GM23338 (cell line): ENCODE data around the gene FLOT2. TPM values are rescaled to one million over a fixed set of nuclear protein-coding genes. Genes with fewer than 3 reads are reported as not detected.

Experiments used
- ATAC-seq: fragments of 200-7000 bp; cut with Tn5 transposase; 3 replicates; pipeline ENCODE4 v1.9.1; 2020
- DNase-seq: peaks from one replicate; pipeline ENCODE4 v3.0.0-alpha.2; 2015; ENCODE audit warnings: low spot score
- H2AFZ ChIP-seq: fragments of 200-600 bp; sonication (generic); 2 replicates; pipeline ENCODE4 v1.8.0; 2016; ENCODE audit warnings: antibody characterized with exemption, mild to moderate bottlenecking, moderate library complexity
- H3F3A ChIP-seq: fragments of 200-600 bp; sonication (generic); replicated peaks from 2 replicates; pipeline ENCODE4 v1.8.0; 2017; ENCODE audit warnings: antibody characterized with exemption, mixed run types, low read depth
- H3K27ac ChIP-seq: fragments of 200-600 bp; sonication (generic); 2 replicates; pipeline ENCODE4 v1.6.1; 2016; ENCODE audit warnings: low read depth
- H3K27me3 ChIP-seq: fragments of 200-600 bp; sonication (generic); 2 replicates; pipeline ENCODE4 v1.8.0; 2016; ENCODE audit warnings: mild to moderate bottlenecking, mixed run types, moderate library complexity; ENCODE audit not compliant: insufficient read depth
- H3K36me3 ChIP-seq: fragments of 200-600 bp; sonication (generic); 2 replicates; pipeline ENCODE4 v1.8.0; 2016; ENCODE audit warnings: mild to moderate bottlenecking; ENCODE audit not compliant: insufficient read depth
- H3K4me1 ChIP-seq: fragments of 200-600 bp; sonication (generic); 2 replicates; pipeline ENCODE4 v1.8.0; 2016; ENCODE audit warnings: mild to moderate bottlenecking, moderate library complexity; ENCODE audit not compliant: insufficient read depth
- H3K4me2 ChIP-seq: fragments of 200-600 bp; sonication (generic); 2 replicates; pipeline ENCODE4 v1.7.1; 2017; ENCODE audit warnings: mixed run types
- H3K4me3 ChIP-seq: fragments of 200-600 bp; sonication (generic); 2 replicates; pipeline ENCODE4 v1.6.1; 2016; ENCODE audit warnings: mixed run types
- H3K79me2 ChIP-seq: fragments of 200-600 bp; sonication (generic); replicated peaks from 2 replicates; pipeline ENCODE4 v1.8.0; 2017; ENCODE audit warnings: mild to moderate bottlenecking; ENCODE audit not compliant: insufficient read depth
- H3K9me2 ChIP-seq: fragments of 200-600 bp; sonication (generic); 2 replicates; pipeline ENCODE4 v1.8.0; 2017; ENCODE audit not compliant: insufficient read depth
- H4K20me1 ChIP-seq: fragments of 200-600 bp; sonication (generic); replicated peaks from 2 replicates; pipeline ENCODE4 v1.8.0; 2017; ENCODE audit warnings: mild to moderate bottlenecking; ENCODE audit not compliant: insufficient read depth
- H3K27ac Mint-ChIP-seq: 2 replicates; pipeline ENCODE4 v1.8.0; 2020; ENCODE audit warnings: inconsistent platforms, mild to moderate bottlenecking, moderate library complexity, mixed read lengths
- H3K27me3 Mint-ChIP-seq: 3 replicates; pipeline ENCODE4 v1.8.0; 2022; ENCODE audit warnings: low read depth, mild to moderate bottlenecking, moderate library complexity, mixed read lengths, inconsistent platforms; ENCODE audit not compliant: insufficient read depth, poor library complexity
- H3K36me3 Mint-ChIP-seq: 3 replicates; pipeline ENCODE4 v1.8.0; 2021; ENCODE audit warnings: low read depth, mild to moderate bottlenecking, inconsistent platforms, moderate library complexity, mixed read lengths
- H3K4me1 Mint-ChIP-seq: 3 replicates; pipeline ENCODE4 v1.8.0; 2020; ENCODE audit warnings: mild to moderate bottlenecking, inconsistent platforms, mixed read lengths
- H3K4me3 Mint-ChIP-seq: 3 replicates; pipeline ENCODE4 v1.8.0; 2021; ENCODE audit warnings: moderate library complexity, mild to moderate bottlenecking, inconsistent platforms, mixed read lengths
- H3K9me3 Mint-ChIP-seq: 3 replicates; pipeline ENCODE4 v1.8.0; 2020; ENCODE audit warnings: moderate library complexity, mild to moderate bottlenecking, inconsistent platforms, mixed read lengths
- CREB1 ChIP-seq: fragments of 250-450 bp; sonication (Bioruptor Pico); IDR thresholded peaks from 2 replicates; pipeline ENCODE4 v1.5.0; 2020; ENCODE audit warnings: low read depth, mild to moderate bottlenecking, moderate library complexity
- EZH2 ChIP-seq: fragments of 200-600 bp; sonication (generic); IDR thresholded peaks from one replicate; pipeline ENCODE4 v1.8.0; 2017; ENCODE audit warnings: antibody characterized with exemption, mild to moderate bottlenecking, low read depth; ENCODE audit not compliant: unreplicated experiment
- EZH2phosphoT487 ChIP-seq: fragments of 200-600 bp; sonication (generic); IDR thresholded peaks from one replicate; pipeline ENCODE4 v1.8.1; 2018; ENCODE audit warnings: antibody characterized with exemption; ENCODE audit not compliant: unreplicated experiment
- JUNB ChIP-seq: IDR thresholded peaks from one replicate; pipeline ENCODE4 v1.6.1; 2016; ENCODE audit warnings: antibody characterized with exemption; ENCODE audit not compliant: unreplicated experiment
- NANOG ChIP-seq: IDR thresholded peaks from 2 replicates; pipeline ENCODE4 v1.6.1; 2016; ENCODE audit warnings: antibody characterized with exemption, borderline replicate concordance
- POLR2AphosphoS5 ChIP-seq: IDR thresholded peaks from 2 replicates; pipeline ENCODE4 v1.6.1; 2016; ENCODE audit warnings: antibody characterized with exemption, low read depth
- STAT1 ChIP-seq: IDR thresholded peaks from one replicate; pipeline ENCODE4 v1.6.1; 2016; ENCODE audit warnings: antibody characterized with exemption; ENCODE audit not compliant: unreplicated experiment
- ZNF114 ChIP-seq: fragments of 250-450 bp; sonication (Bioruptor Pico); IDR thresholded peaks from 2 replicates; pipeline ENCODE4 v1.5.0; 2020; ENCODE audit warnings: mild to moderate bottlenecking, moderate library complexity
- ZNF331 ChIP-seq: fragments of 250-450 bp; sonication (Bioruptor Pico); IDR thresholded peaks from 2 replicates; pipeline ENCODE4 v1.5.0; 2020; ENCODE audit warnings: low read depth, mild to moderate bottlenecking, moderate library complexity
- ZNF462 ChIP-seq: fragments of 250-450 bp; sonication (Bioruptor Pico); IDR thresholded peaks from 2 replicates; pipeline ENCODE4 v1.5.0; 2020; ENCODE audit warnings: mild to moderate bottlenecking, moderate library complexity
- polyA plus RNA-seq: library from polyadenylated mRNA; unstranded; fragments of >200 nt; fragmentation: Nextera tagmentation; extraction: Ambion mirVana; gene quantifications from 2 replicates; pipeline ENCODE4 v1.2.1, GENCODE V29; 2016
- total RNA-seq: library from RNA; depleted of rRNA; stranded (reverse); fragments of >200 nt; shearing (Covaris generic); gene quantifications from 2 replicates; pipeline ENCODE4 v1.2.3, GENCODE V29; 2014
- TF ChIP-seq, protein P1 (sequence below), 2 experiments: fragments of 200-600 bp in 1 of 2; sonication (generic) in 1 of 2; conservative IDR thresholded peaks; 2 replicates each; pipeline versions ENCODE4 v1.5.1 to v1.6.1; 2016 to 2017; ENCODE audit warnings: antibody characterized with exemption in 2 of 2, low read depth in 2 of 2, mild to moderate bottlenecking in 2 of 2, moderate library complexity in 1 of 2
- TF ChIP-seq, protein P2 (sequence below): IDR thresholded peaks from 2 replicates; pipeline ENCODE4 v1.6.1; 2016; ENCODE audit warnings: antibody characterized with exemption

Gene FLOT2
- total and polyA plus RNA-seq, 2 experiments from 2014 or later: 49.8 to 66.1 TPM

DNA sequence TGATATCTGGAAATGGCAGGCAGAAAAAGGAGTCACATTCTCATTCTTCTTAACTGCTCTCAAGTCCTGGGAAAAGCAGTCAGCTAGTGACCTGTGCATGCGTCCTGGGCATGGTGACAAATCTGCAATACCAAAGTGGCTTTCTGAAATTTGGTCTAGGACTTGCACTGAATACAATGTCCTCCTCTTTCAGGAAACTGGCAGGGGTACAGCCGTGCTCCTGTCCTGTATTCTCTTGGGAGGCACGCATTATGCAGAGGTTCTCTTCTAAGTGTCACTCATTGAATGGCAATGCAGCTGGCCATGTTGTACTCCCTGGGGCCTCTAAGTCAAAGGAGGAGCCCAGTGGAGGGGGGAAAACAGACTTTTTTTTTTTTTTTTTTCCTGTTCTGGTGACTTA, 43.1 kb upstream of the FLOT2 start:
- no peaks in the 10 kb centered on the region for H3K9me3 Mint-ChIP-seq
- peaks cover 15% of the 10 kb centered on the region; the same call in 1 of the 2 replicates for H3K36me3 ChIP-seq

More for the DNA sequence above, 43.1 kb upstream of the FLOT2 start:
- peaks cover 56% of the 10 kb centered on the region for H3K4me1 ChIP-seq
- peak; percentile 23; the same call in 2 of the 3 replicates for ATAC-seq
- H3K4me3 ChIP-seq: no peak overlapping the region
- Mint-ChIP-seq H3K4me1 (peaks cover 63% of the 10 kb centered on the region), H3K27me3 (no peaks in the 10 kb centered on the region), H3K4me3 (no peak overlapping the region), H3K27ac (no peak overlapping the region), H3K36me3 (peaks cover 32% of the 10 kb centered on the region)
- DNase-seq: no peak
- H2AFZ ChIP-seq: no peak overlapping the region
- H3K4me2 ChIP-seq: peak overlapping the region; percentile 4; the same call in 1 of the 2 replicates
- H3F3A ChIP-seq: peaks cover 16% of the 10 kb centered on the region
- TF ChIP-seq ZNF331 (CRISPR knock-in tag) (no peak), EZH2 (no peak), STAT1 (no peak), POLR2AphosphoS5 (no peak), NANOG (no peak), ZNF462 (CRISPR knock-in tag) (no peak), EZH2phosphoT487 (no peak), JUNB (no peak), CREB1 (CRISPR knock-in tag) (no peak), ZNF114 (CRISPR knock-in tag) (no peak)
- TF ChIP-seq, protein P1, sequence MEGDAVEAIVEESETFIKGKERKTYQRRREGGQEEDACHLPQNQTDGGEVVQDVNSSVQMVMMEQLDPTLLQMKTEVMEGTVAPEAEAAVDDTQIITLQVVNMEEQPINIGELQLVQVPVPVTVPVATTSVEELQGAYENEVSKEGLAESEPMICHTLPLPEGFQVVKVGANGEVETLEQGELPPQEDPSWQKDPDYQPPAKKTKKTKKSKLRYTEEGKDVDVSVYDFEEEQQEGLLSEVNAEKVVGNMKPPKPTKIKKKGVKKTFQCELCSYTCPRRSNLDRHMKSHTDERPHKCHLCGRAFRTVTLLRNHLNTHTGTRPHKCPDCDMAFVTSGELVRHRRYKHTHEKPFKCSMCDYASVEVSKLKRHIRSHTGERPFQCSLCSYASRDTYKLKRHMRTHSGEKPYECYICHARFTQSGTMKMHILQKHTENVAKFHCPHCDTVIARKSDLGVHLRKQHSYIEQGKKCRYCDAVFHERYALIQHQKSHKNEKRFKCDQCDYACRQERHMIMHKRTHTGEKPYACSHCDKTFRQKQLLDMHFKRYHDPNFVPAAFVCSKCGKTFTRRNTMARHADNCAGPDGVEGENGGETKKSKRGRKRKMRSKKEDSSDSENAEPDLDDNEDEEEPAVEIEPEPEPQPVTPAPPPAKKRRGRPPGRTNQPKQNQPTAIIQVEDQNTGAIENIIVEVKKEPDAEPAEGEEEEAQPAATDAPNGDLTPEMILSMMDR (conservative IDR thresholded peaks at IDR 0.05; ENCODE audit: low read depth in 2 of 2): no peak
- TF ChIP-seq, protein P2, sequence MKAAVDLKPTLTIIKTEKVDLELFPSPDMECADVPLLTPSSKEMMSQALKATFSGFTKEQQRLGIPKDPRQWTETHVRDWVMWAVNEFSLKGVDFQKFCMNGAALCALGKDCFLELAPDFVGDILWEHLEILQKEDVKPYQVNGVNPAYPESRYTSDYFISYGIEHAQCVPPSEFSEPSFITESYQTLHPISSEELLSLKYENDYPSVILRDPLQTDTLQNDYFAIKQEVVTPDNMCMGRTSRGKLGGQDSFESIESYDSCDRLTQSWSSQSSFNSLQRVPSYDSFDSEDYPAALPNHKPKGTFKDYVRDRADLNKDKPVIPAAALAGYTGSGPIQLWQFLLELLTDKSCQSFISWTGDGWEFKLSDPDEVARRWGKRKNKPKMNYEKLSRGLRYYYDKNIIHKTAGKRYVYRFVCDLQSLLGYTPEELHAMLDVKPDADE: no peak
- H3K27me3 ChIP-seq: no peaks in the 10 kb centered on the region
- H3K9me2 ChIP-seq: no peaks in the 10 kb centered on the region
- no peak overlapping the region for H3K27ac ChIP-seq
- peaks cover 78% of the 10 kb centered on the region for H4K20me1 ChIP-seq
- H3K79me2 ChIP-seq: peaks cover 100% of the 10 kb centered on the region
